ENCODE measurements around the gene C1QL2. TPM values are rescaled to one million over a fixed set of nuclear protein-coding genes. Genes with fewer than 3 reads are reported as not detected.

C1QL2 gene
- not detected for polyA plus RNA-seq (ENCODE audit: insufficient read length)

- no peak for DNase-seq
These were observed at the start of gene C1QL2 for GRCh38 chr2:119158563-119159347. Gene C1QL2 (minus strand): TSS chr2:119158751. CDS start chr2:119158269, 482 bp downstream.

- no peak for DNase-seq
These were observed 48.9 kb upstream of the C1QL2 start for GRCh38 chr2:119207447-119207846.

- DNase-seq, result no peak
These were observed 47.6 kb upstream of the C1QL2 start for GRCh38 chr2:119206201-119206600.

GRCh38 chr2:119205001-119205706 lies 46.6 kb upstream of the C1QL2 start:
- no peak for DNase-seq

GRCh38 chr2:119204525-119204924 lies 46.0 kb upstream of the C1QL2 start:
- DNase-seq, result no peak

GRCh38 chr2:119202610-119203310 lies 44.2 kb upstream of the C1QL2 start:
- no peak for DNase-seq

- no peak for DNase-seq
These were observed 43.3 kb upstream of the C1QL2 start for GRCh38 chr2:119201815-119202214.

- no peak for DNase-seq
These were observed 39.8 kb upstream of the C1QL2 start for GRCh38 chr2:119198240-119198840.

- no peak for DNase-seq
These were observed 39.1 kb upstream of the C1QL2 start for GRCh38 chr2:119197529-119198239.

- no peak for DNase-seq
These were observed 38.5 kb upstream of the C1QL2 start for GRCh38 chr2:119197126-119197405.

GRCh38 chr2:119196301-119197125 lies 38.0 kb upstream of the C1QL2 start:
- no peak for DNase-seq

GRCh38 chr2:119195887-119196286 lies 37.3 kb upstream of the C1QL2 start:
- no peak for DNase-seq

- DNase-seq, result no peak
These were observed 36.5 kb upstream of the C1QL2 start for GRCh38 chr2:119195001-119195400.

GRCh38 chr2:119192893-119193292 lies 34.3 kb upstream of the C1QL2 start:
- DNase-seq, result no peak

GRCh38 chr2:119190321-119191111 lies 32.0 kb upstream of the C1QL2 start:
- no peak for DNase-seq

- no peak for DNase-seq
These were observed 26.0 kb upstream of the C1QL2 start for GRCh38 chr2:119184512-119184911.

GRCh38 chr2:119181791-119182445 lies 23.4 kb upstream of the C1QL2 start:
- DNase-seq, result no peak

- DNase-seq, result no peak
These were observed 22.8 kb upstream of the C1QL2 start for GRCh38 chr2:119181391-119181790.

GRCh38 chr2:119180892-119181291 lies 22.3 kb upstream of the C1QL2 start:
- DNase-seq, result no peak

- no peak for DNase-seq
These were observed 21.4 kb upstream of the C1QL2 start for GRCh38 chr2:119179991-119180390.

Data from hindlimb muscle (tissue), 1 donor.